B cell (primary cell): ENCODE data around the gene CPED1. TPM values are rescaled to one million over a fixed set of nuclear protein-coding genes. Genes with fewer than 3 reads are reported as not detected.

Experiments
- ATAC-seq: fragments of 200-7000 bp; cut with Tn5 transposase; one replicate; pipeline ENCODE4 v1.10.0; 2021; ENCODE audit warnings: low read depth, mild to moderate bottlenecking, moderate number of reproducible peaks, moderate library complexity
- CTCF ChIA-PET: fragments of 350-600 bp; sonication (Branson Sonifier 250); formaldehyde crosslinking; loops from one replicate; lab custom pipeline; 2021; ENCODE audit warnings: antibody characterized with exemption, inconsistent platforms; lab: Charles Lee
- POLR2A ChIA-PET: fragments of 350-600 bp; sonication (Branson Sonifier 250); formaldehyde crosslinking; loops from one replicate; lab custom pipeline; 2021; ENCODE audit warnings: antibody characterized with exemption; lab: Charles Lee
- DNase-seq: peaks from one replicate; pipeline ENCODE4 v3.0.0; 2013
- H2AFZ ChIP-seq: 2 replicates; pipeline ENCODE4 v1.6.1; 2012; ENCODE audit warnings: mild to moderate bottlenecking, low read depth, low read length; ENCODE audit not compliant: insufficient read depth, poor library complexity, severe bottlenecking
- H3K27ac ChIP-seq, 2 donors: 1 replicate in 1 of 2; 2 replicates in 1 of 2; pipeline ENCODE4 v1.5.1; 2012 to 2013; ENCODE audit warnings: low read length in 2 of 2, mild to moderate bottlenecking in 2 of 2, moderate library complexity in 1 of 2
- H3K27me3 ChIP-seq, 4 experiments: fragments of 200-600 bp in 1 of 4; sonication (generic) in 1 of 4; replicated peaks in 1 of 4; 1 replicate in 2 of 4; 2 replicates in 2 of 4; pipeline versions ENCODE4 v1.6.1 to v1.7.0; 2013 to 2016; ENCODE audit warnings: low read length in 3 of 4, mild to moderate bottlenecking in 2 of 4, mixed read lengths in 1 of 4, moderate library complexity in 1 of 4; ENCODE audit not compliant: insufficient read depth in 4 of 4, control insufficient read depth in 3 of 4; ENCODE audit errors: control extremely low read depth in 1 of 4
- H3K36me3 ChIP-seq, 2 experiments: replicated peaks in 1 of 2; 1 replicate in 1 of 2; 2 replicates in 1 of 2; pipeline versions ENCODE4 v1.6.1 to v1.7.1; 2013; ENCODE audit warnings: low read length in 1 of 2; ENCODE audit not compliant: insufficient read depth in 2 of 2, control insufficient read depth in 1 of 2; ENCODE audit errors: control extremely low read depth in 1 of 2, extremely low read depth in 1 of 2
- H3K4me1 ChIP-seq, 2 donors: fragments of 200-600 bp in 1 of 2; sonication (generic) in 1 of 2; 1 replicate in 1 of 2; 2 replicates in 1 of 2; pipeline versions ENCODE4 v1.5.1 to v1.6.1; 2013 to 2017; ENCODE audit warnings: low read length in 2 of 2; ENCODE audit not compliant: control insufficient read depth in 2 of 2, insufficient read depth in 2 of 2
- H3K4me2 ChIP-seq: replicated peaks from 2 replicates; pipeline ENCODE3; 2012; ENCODE audit warnings: mild to moderate bottlenecking, low read depth, low read length; ENCODE audit not compliant: poor library complexity, severe bottlenecking
- H3K4me3 ChIP-seq, 5 experiments: fragments of 200-600 bp in 1 of 5; sonication (generic) in 1 of 5; 1 replicate in 3 of 5; 2 replicates in 2 of 5; pipeline versions ENCODE4 v1.5.1 to v1.7.0; 2011 to 2016; ENCODE audit warnings: low read length in 4 of 5, mild to moderate bottlenecking in 4 of 5, low read depth in 2 of 5, control low read depth in 1 of 5, moderate library complexity in 1 of 5; ENCODE audit not compliant: insufficient read depth in 1 of 5; ENCODE audit errors: control extremely low read depth in 1 of 5, extremely low read depth in 1 of 5
- H3K79me2 ChIP-seq: fragments of 200-600 bp; sonication (generic); one replicate; pipeline ENCODE4 v1.6.0; 2016; ENCODE audit warnings: low read length; ENCODE audit not compliant: control insufficient read depth, insufficient read depth
- H3K9ac ChIP-seq: fragments of 200-600 bp; sonication (generic); 2 replicates; pipeline ENCODE4 v1.6.1; 2017; ENCODE audit warnings: mild to moderate bottlenecking, low read length, moderate library complexity
- H3K9me3 ChIP-seq, 3 donors: one replicate each; pipeline versions ENCODE4 v1.6.1 to v1.7.1; 2013; ENCODE audit warnings: low read length in 2 of 3; ENCODE audit not compliant: control insufficient read depth in 2 of 3, insufficient read depth in 1 of 3; ENCODE audit errors: control extremely low read depth in 1 of 3
- H4K20me1 ChIP-seq: 2 replicates; pipeline ENCODE4 v1.6.0; 2012; ENCODE audit warnings: mild to moderate bottlenecking, low read length; ENCODE audit not compliant: insufficient read depth, control insufficient read depth, poor library complexity, severe bottlenecking
- H3K27ac Mint-ChIP-seq: one replicate; pipeline ENCODE4 v1.8.0; 2021; ENCODE audit warnings: mixed read lengths
- H3K27me3 Mint-ChIP-seq: one replicate; pipeline ENCODE4 v1.8.0; 2021; ENCODE audit warnings: mixed read lengths
- H3K4me1 Mint-ChIP-seq: one replicate; pipeline ENCODE4 v1.8.0; 2021; ENCODE audit warnings: mixed read lengths
- H3K4me3 Mint-ChIP-seq: one replicate; pipeline ENCODE4 v1.8.0; 2021; ENCODE audit warnings: mixed read lengths
- H3K9me3 Mint-ChIP-seq: one replicate; pipeline ENCODE4 v1.8.0; 2022; ENCODE audit warnings: mixed read lengths; ENCODE audit not compliant: insufficient read depth
- EZH2 ChIP-seq: IDR thresholded peaks from 2 replicates; pipeline ENCODE4 v1.6.1; 2012; ENCODE audit warnings: borderline replicate concordance, low read depth, mild to moderate bottlenecking, moderate library complexity, low read length; ENCODE audit not compliant: insufficient read depth, poor library complexity, severe bottlenecking
- WGBS: methylation state at CpG from one replicate; pipeline ENCODE4 v1.1.5; 2013; ENCODE audit warnings: missing lambda C conversion rate; ENCODE audit not compliant: insufficient coverage; 5-methylcytosine and 5-hydroxymethylcytosine counted together
- intact Hi-C: fragments of 100-400 bp; cut with micrococcal nuclease; formaldehyde crosslinking; loops from one replicate; pipeline ENCODE4 v1.10.0; 2022
- polyA plus RNA-seq: library from polyadenylated mRNA; depleted of rRNA; stranded (reverse); fragments of >200 nt; gene quantifications from 2 replicates; pipeline ENCODE4 v1.2.3, GENCODE V29; 2012
- total RNA-seq, 2 donors: library from RNA; stranded (reverse); fragments of 120-200 nt in 1 of 2; gene quantifications; 1 replicate in 1 of 2; 2 replicates in 1 of 2; pipeline versions ENCODE4 v1.2.3 to v1.2.4, GENCODE V29; 2013 to 2022
- TF ChIP-seq, protein P1 (sequence below): fragments of 200-600 bp; IDR thresholded peaks from one replicate; pipeline ENCODE4 v1.8.0; 2022; ENCODE audit warnings: antibody characterized with exemption, mild to moderate bottlenecking

Gene CPED1
- total and polyA plus RNA-seq, 2 donors (not counting 1 experiment from before 2014, with no cell fraction given): 0.44 to 3.8 TPM

DNA sequence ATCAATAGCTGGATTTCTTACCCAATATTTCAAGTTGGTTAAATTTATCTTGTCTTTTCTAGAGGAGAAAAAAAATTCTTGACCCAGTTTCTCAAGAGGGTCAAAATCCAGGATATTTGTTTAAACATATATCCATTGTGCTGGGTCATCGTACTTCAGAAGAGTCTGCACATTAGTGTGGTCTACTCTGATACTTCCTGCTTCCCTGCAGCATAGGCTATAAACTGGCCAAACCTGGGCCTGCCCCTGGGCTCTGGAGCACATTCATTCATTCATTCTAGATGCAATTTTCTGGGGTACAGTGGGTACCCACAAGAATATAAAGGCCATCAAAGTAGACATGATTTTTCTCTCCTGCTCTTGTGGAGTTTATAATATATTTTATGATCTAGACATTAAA, 198.2 kb downstream of the CPED1 start:
- WGBS: 100% methylated on average over 1 of the region's 1 CpG

DNA sequence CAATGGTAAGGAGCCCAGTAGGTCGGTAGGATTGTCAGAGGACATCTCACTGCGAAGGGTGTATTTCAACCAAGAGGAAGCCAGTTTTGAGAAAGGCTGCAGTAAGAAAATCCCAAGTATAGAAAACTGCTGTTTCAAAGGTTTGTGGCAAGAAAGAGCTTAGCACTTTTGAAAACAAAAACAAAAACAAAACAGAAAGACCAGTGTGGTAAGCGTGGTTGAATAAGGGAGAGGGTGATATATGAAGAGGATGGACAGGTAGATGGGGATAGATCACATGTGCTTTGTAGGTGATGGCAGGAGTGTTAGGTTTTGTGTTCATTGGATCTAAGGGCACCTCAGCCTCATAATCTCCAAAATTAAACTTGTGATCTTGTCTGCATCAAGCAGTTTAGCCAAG, 198.7 kb downstream of the CPED1 start:
- Histone ChIP-seq H3K4me3 (peak overlapping the region in 1 of 5 experiments; percentile 13), H3K9ac (no peak overlapping the region), H2AFZ (peak overlapping the region; percentile 4), H3K27me3 (no peaks in the 10 kb centered on the region), H3K4me1 (peaks cover 30 to 43% of the 10 kb centered on the region in 2 donors), H3K79me2 (no peaks in the 10 kb centered on the region), H3K4me2 (peak overlapping the region; percentile 4), H3K36me3 (no peaks in the 10 kb centered on the region), H3K9me3 (peaks cover 6 to 11% (median 9%) of the 10 kb centered on the region in 3 donors), H3K27ac (no peak overlapping the region), H4K20me1 (no peaks in the 10 kb centered on the region)
- DNase-seq: no peak
- ChIA-PET CTCF (no interaction called here), POLR2A (no interaction called here)
- Mint-ChIP-seq H3K4me3 (no peak overlapping the region), H3K9me3 (peaks cover 7% of the 10 kb centered on the region), H3K27me3 (no peaks in the 10 kb centered on the region), H3K4me1 (peaks cover 58% of the 10 kb centered on the region), H3K27ac (peak overlapping the region; percentile 5)
- no peak for ATAC-seq
- 95% methylated on average over 2 of the region's 3 CpGs for WGBS
- no peak for TF ChIP-seq EZH2
- TF ChIP-seq, protein P1, sequence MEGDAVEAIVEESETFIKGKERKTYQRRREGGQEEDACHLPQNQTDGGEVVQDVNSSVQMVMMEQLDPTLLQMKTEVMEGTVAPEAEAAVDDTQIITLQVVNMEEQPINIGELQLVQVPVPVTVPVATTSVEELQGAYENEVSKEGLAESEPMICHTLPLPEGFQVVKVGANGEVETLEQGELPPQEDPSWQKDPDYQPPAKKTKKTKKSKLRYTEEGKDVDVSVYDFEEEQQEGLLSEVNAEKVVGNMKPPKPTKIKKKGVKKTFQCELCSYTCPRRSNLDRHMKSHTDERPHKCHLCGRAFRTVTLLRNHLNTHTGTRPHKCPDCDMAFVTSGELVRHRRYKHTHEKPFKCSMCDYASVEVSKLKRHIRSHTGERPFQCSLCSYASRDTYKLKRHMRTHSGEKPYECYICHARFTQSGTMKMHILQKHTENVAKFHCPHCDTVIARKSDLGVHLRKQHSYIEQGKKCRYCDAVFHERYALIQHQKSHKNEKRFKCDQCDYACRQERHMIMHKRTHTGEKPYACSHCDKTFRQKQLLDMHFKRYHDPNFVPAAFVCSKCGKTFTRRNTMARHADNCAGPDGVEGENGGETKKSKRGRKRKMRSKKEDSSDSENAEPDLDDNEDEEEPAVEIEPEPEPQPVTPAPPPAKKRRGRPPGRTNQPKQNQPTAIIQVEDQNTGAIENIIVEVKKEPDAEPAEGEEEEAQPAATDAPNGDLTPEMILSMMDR: no peak
- intact Hi-C loops: no loop called here

More for the DNA sequence above, 198.2 kb downstream of the CPED1 start:
- ChIA-PET POLR2A (no interaction called here), CTCF (no interaction called here)
- H3K36me3 ChIP-seq: no peaks in the 10 kb centered on the region
- no peak overlapping the region for H3K4me2 ChIP-seq
- peaks cover 7% of the 10 kb centered on the region for H3K9me3 Mint-ChIP-seq
- no peak for TF ChIP-seq EZH2
- TF ChIP-seq, protein P1: peak; percentile 1
- peaks cover 57% of the 10 kb centered on the region for H3K4me1 Mint-ChIP-seq
- H3K9ac ChIP-seq: no peak overlapping the region
- no peaks in the 10 kb centered on the region for H4K20me1 ChIP-seq
- no peaks in the 10 kb centered on the region for H3K79me2 ChIP-seq
- DNase-seq: no peak
- H2AFZ ChIP-seq: no peak overlapping the region
- H3K4me3 Mint-ChIP-seq: no peak overlapping the region
- no peak overlapping the region for H3K27ac ChIP-seq
- no peak for ATAC-seq
- H3K27me3 ChIP-seq: no peaks in the 10 kb centered on the region
- no peak overlapping the region for H3K4me3 ChIP-seq
- H3K4me1 ChIP-seq: peaks cover 34 to 48% of the 10 kb centered on the region in 2 donors
- peaks cover 6 to 11% (median 9%) of the 10 kb centered on the region in 3 donors for H3K9me3 ChIP-seq
- no peak overlapping the region for H3K27ac Mint-ChIP-seq
- intact Hi-C loops: no loop called here
- no peaks in the 10 kb centered on the region for H3K27me3 Mint-ChIP-seq
